ENCODE data around the gene TIRAP. TPM values are rescaled to one million over a fixed set of nuclear protein-coding genes. Genes with fewer than 3 reads are reported as not detected.

Gene TIRAP
- total and polyA plus RNA-seq, 9 of the 15 experiments (the other 6 are each of a cell fraction or from before 2014, with no cell fraction given): 0.60 to 8.7 (median 3.7) TPM

- peak; percentile 61; the same call in 1 of the 2 replicates for TF ChIP-seq VEZF1 (CRISPR knock-in tag; IDR thresholded peaks at IDR 0.05)
- TF ChIP-seq HOXB6 (CRISPR knock-in tag; IDR thresholded peaks at IDR 0.05; ENCODE audit: borderline replicate concordance): no peak
- no peak for TF ChIP-seq TEAD4 (IDR thresholded peaks at IDR 0.05; ENCODE audit: low read length)
- TF ChIP-seq TEAD4 (CRISPR knock-in tag; IDR thresholded peaks at IDR 0.05; ENCODE audit: borderline replicate concordance): no peak
- peak; percentile 61 for TF ChIP-seq POLR2A (conservative IDR thresholded peaks at IDR 0.05)
- TF ChIP-seq TEAD2 (tag; IDR thresholded peaks at IDR 0.05): no peak
- TF ChIP-seq TEAD1 (CRISPR knock-in tag; IDR thresholded peaks at IDR 0.05): 0 out of 4 replicates have a peak, but pooled peaks of 1 of the 2 experiments have one; percentile 19
- no peak for TF ChIP-seq GABPB1 (CRISPR knock-in tag; IDR thresholded peaks at IDR 0.05)
- no peak for TF ChIP-seq RAD21 (CRISPR knock-in tag; conservative IDR thresholded peaks at IDR 0.05 in 1 of 2, IDR thresholded peaks at IDR 0.05 in 1 of 2)
- TF ChIP-seq RHOXF2B (CRISPR knock-in tag; conservative IDR thresholded peaks at IDR 0.05): no peak
- no peak for TF ChIP-seq FOXJ3 (CRISPR knock-in tag; IDR thresholded peaks at IDR 0.05)
- TF ChIP-seq, protein P1, sequence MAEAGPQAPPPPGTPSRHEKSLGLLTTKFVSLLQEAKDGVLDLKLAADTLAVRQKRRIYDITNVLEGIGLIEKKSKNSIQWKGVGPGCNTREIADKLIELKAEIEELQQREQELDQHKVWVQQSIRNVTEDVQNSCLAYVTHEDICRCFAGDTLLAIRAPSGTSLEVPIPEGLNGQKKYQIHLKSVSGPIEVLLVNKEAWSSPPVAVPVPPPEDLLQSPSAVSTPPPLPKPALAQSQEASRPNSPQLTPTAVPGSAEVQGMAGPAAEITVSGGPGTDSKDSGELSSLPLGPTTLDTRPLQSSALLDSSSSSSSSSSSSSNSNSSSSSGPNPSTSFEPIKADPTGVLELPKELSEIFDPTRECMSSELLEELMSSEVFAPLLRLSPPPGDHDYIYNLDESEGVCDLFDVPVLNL (CRISPR knock-in tag; IDR thresholded peaks at IDR 0.05; ENCODE audit: low read depth): no peak
- TF ChIP-seq ELF2 (CRISPR knock-in tag; IDR thresholded peaks at IDR 0.05): no peak; the same call in 1 of the 2 replicates
- TF ChIP-seq BCOR (IDR thresholded peaks at IDR 0.05): no peak
- TF ChIP-seq BCL6 (CRISPR knock-in tag; IDR thresholded peaks at IDR 0.05): no peak
- TF ChIP-seq LCOR (CRISPR knock-in tag; IDR thresholded peaks at IDR 0.05): no peak
- TF ChIP-seq SRSF9 (IDR thresholded peaks at IDR 0.05; ENCODE audit: borderline replicate concordance, low read depth, low read length): no peak
- TF ChIP-seq, protein P2, sequence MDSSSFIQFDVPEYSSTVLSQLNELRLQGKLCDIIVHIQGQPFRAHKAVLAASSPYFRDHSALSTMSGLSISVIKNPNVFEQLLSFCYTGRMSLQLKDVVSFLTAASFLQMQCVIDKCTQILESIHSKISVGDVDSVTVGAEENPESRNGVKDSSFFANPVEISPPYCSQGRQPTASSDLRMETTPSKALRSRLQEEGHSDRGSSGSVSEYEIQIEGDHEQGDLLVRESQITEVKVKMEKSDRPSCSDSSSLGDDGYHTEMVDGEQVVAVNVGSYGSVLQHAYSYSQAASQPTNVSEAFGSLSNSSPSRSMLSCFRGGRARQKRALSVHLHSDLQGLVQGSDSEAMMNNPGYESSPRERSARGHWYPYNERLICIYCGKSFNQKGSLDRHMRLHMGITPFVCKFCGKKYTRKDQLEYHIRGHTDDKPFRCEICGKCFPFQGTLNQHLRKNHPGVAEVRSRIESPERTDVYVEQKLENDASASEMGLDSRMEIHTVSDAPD (CRISPR knock-in tag; IDR thresholded peaks at IDR 0.05): no peak
- TF ChIP-seq, protein P3, sequence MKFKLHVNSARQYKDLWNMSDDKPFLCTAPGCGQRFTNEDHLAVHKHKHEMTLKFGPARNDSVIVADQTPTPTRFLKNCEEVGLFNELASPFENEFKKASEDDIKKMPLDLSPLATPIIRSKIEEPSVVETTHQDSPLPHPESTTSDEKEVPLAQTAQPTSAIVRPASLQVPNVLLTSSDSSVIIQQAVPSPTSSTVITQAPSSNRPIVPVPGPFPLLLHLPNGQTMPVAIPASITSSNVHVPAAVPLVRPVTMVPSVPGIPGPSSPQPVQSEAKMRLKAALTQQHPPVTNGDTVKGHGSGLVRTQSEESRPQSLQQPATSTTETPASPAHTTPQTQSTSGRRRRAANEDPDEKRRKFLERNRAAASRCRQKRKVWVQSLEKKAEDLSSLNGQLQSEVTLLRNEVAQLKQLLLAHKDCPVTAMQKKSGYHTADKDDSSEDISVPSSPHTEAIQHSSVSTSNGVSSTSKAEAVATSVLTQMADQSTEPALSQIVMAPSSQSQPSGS (CRISPR knock-in tag; IDR thresholded peaks at IDR 0.05): no peak
- TF ChIP-seq RBFOX2 (IDR thresholded peaks at IDR 0.05; ENCODE audit: low read depth, low read length): peak; percentile 84
- no peak for TF ChIP-seq MTA3 (IDR thresholded peaks at IDR 0.05; ENCODE audit: borderline replicate concordance)
- peak; percentile 1; the same call in 1 of the 2 replicates for TF ChIP-seq POLR2AphosphoS5 (IDR thresholded peaks at IDR 0.05; ENCODE audit: control insufficient read depth, insufficient read depth, low read depth, low read length)
- no peak for TF ChIP-seq ZNF778 (CRISPR knock-in tag; IDR thresholded peaks at IDR 0.05)
- peak; percentile 93 for TF ChIP-seq SAFB (IDR thresholded peaks at IDR 0.05; ENCODE audit: borderline replicate concordance, low read depth, low read length)
Measured at GRCh38 chr11:126282736-126283591, at the start of gene TIRAP (continued).

All from K562 (cell line).